Measurements from ENCODE around the gene NAPB. TPM values are rescaled to one million over a fixed set of nuclear protein-coding genes. Genes with fewer than 3 reads are reported as not detected.

NAPB gene
- total RNA-seq, 4 donors from 2014 or later = 4.0 to 20.5 (median 12.0) TPM

- peaks cover 0 to 10% (median 4%) of the 10 kb centered on the region in 4 donors for H3K4me1 ChIP-seq
- DNase-seq = no peak
- WGBS, 2 donors (ENCODE audit: low coverage in 1 of 2) = 79 to 83% methylated on average over 1 of the region's 1 CpG
- H3K36me3 ChIP-seq = peaks cover 0 to 26% (median 10%) of the 10 kb centered on the region in 4 donors
- H3K4me3 ChIP-seq = no peak overlapping the region
- intact Hi-C loops (cut with DNase I; ENCODE audit: low total_unique reads) = no loop called here
- H3K9me3 ChIP-seq = no peaks in the 10 kb centered on the region
- TF ChIP-seq POLR2A (IDR thresholded peaks at IDR 0.05) (no peak), EP300 (IDR thresholded peaks at IDR 0.05; ENCODE audit: low read depth) (no peak), POLR2AphosphoS5 (IDR thresholded peaks at IDR 0.05) (no peak), CTCF (IDR thresholded peaks at IDR 0.05) (no peak)
- in situ Hi-C loops (cut with MboI; ENCODE audit: low pct_ligation_motif_present in 1 of 4, low pct_unique_long_range_greater_than_20kb in 1 of 4, low sequenced_read_pairs in 3 of 4) = no loop called here
- no peaks in the 10 kb centered on the region for H3K27me3 ChIP-seq
- H3K27ac ChIP-seq = no peak overlapping the region
These were observed 31.1 kb downstream of the NAPB start for GRCh38 chr20:23390091-23390774.

GRCh38 chr20:23387118-23387443 lies 34.2 kb downstream of the NAPB start:
- no peak overlapping the region for H3K4me3 ChIP-seq
- in situ Hi-C loops (cut with MboI; ENCODE audit: low pct_ligation_motif_present in 1 of 4, low pct_unique_long_range_greater_than_20kb in 1 of 4, low sequenced_read_pairs in 3 of 4) (no loop called here), intact Hi-C loops (cut with DNase I; ENCODE audit: low total_unique reads) (loop anchor here (5.0 kb wide), 1 partner anchor 970 kb away; no protein-coding TSS in a partner anchor)
- TF ChIP-seq POLR2AphosphoS5 (IDR thresholded peaks at IDR 0.05) = no peak
- no peak for TF ChIP-seq CTCF (IDR thresholded peaks at IDR 0.05)
- TF ChIP-seq EP300 (IDR thresholded peaks at IDR 0.05; ENCODE audit: low read depth) = no peak
- TF ChIP-seq POLR2A (IDR thresholded peaks at IDR 0.05) = no peak
- no peaks in the 10 kb centered on the region for H3K9me3 ChIP-seq
- no peak overlapping the region for H3K27ac ChIP-seq
- peaks cover 0 to 11% (median 5%) of the 10 kb centered on the region in 4 donors for H3K4me1 ChIP-seq
- DNase-seq = no peak
- H3K36me3 ChIP-seq = peaks cover 0 to 28% (median 1%) of the 10 kb centered on the region in 4 donors
- 99 to 100% methylated on average over 3 of the region's 3 CpGs for WGBS, 2 donors (ENCODE audit: low coverage in 1 of 2)
- H3K27me3 ChIP-seq = no peaks in the 10 kb centered on the region

- in situ Hi-C loops (cut with MboI; ENCODE audit: low pct_ligation_motif_present in 1 of 4, low pct_unique_long_range_greater_than_20kb in 1 of 4, low sequenced_read_pairs in 3 of 4) (no loop called here), intact Hi-C loops (cut with DNase I; ENCODE audit: low total_unique reads) (loop anchor here (5.0 kb wide), 1 partner anchor 969 kb away; no protein-coding TSS in a partner anchor)
- TF ChIP-seq POLR2AphosphoS5 (IDR thresholded peaks at IDR 0.05) = no peak
- no peak for TF ChIP-seq POLR2A (IDR thresholded peaks at IDR 0.05)
- TF ChIP-seq CTCF (IDR thresholded peaks at IDR 0.05) = no peak
- TF ChIP-seq EP300 (IDR thresholded peaks at IDR 0.05; ENCODE audit: low read depth) = no peak
- 43 to 53% methylated on average over 5 to 6 of the region's 6 CpGs for WGBS, 2 donors (ENCODE audit: low coverage in 1 of 2)
- Histone ChIP-seq H3K4me1 (peaks cover 0 to 11% (median 5%) of the 10 kb centered on the region in 4 donors), H3K27me3 (no peaks in the 10 kb centered on the region), H3K9me3 (no peaks in the 10 kb centered on the region), H3K27ac (no peak overlapping the region), H3K4me3 (no peak overlapping the region), H3K36me3 (peaks cover 0 to 28% (median 0%) of the 10 kb centered on the region in 4 donors)
- no peak for DNase-seq
These were observed 34.8 kb downstream of the NAPB start for GRCh38 chr20:23386304-23387117.

- no peak overlapping the region for H3K27ac ChIP-seq
- TF ChIP-seq POLR2AphosphoS5 (IDR thresholded peaks at IDR 0.05) = no peak
- TF ChIP-seq POLR2A (IDR thresholded peaks at IDR 0.05) = no peak
- no peak for TF ChIP-seq EP300 (IDR thresholded peaks at IDR 0.05; ENCODE audit: low read depth)
- no peak for TF ChIP-seq CTCF (IDR thresholded peaks at IDR 0.05)
- no peaks in the 10 kb centered on the region for H3K27me3 ChIP-seq
- H3K4me1 ChIP-seq = peaks cover 0 to 11% (median 3%) of the 10 kb centered on the region in 4 donors
- no peak for DNase-seq
- no peak overlapping the region for H3K4me3 ChIP-seq
- peaks cover 0 to 26% (median 5%) of the 10 kb centered on the region in 4 donors for H3K36me3 ChIP-seq
- in situ Hi-C loops (cut with MboI; ENCODE audit: low pct_ligation_motif_present in 1 of 4, low pct_unique_long_range_greater_than_20kb in 1 of 4, low sequenced_read_pairs in 3 of 4) (no loop called here), intact Hi-C loops (cut with DNase I; ENCODE audit: low total_unique reads) (no loop called here)
- no peaks in the 10 kb centered on the region for H3K9me3 ChIP-seq
These were observed 39.4 kb downstream of the NAPB start for GRCh38 chr20:23381876-23382275.

Data from transverse colon (tissue), 4 donors.